Measurements from ENCODE around the gene ARGLU1.

DNA sequence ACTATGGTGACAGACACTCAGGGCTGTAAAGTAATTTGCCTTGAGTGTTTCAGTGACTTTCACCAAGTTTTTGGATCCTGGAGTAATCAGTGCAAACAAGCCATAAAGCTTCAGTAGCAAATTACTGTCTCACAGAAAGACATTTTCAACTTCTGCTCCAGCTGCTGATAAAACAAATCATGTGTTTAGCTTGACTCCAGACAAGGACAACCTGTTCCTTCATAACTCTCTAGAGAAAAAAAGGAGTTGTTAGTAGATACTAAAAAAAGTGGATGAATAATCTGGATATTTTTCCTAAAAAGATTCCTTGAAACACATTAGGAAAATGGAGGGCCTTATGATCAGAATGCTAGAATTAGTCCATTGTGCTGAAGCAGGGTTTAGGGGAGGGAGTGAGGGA, 9.4 kb downstream of the ARGLU1 start:
- no peak for TF ChIP-seq EP300 (IDR thresholded peaks at IDR 0.05)
- TF ChIP-seq, protein P1, sequence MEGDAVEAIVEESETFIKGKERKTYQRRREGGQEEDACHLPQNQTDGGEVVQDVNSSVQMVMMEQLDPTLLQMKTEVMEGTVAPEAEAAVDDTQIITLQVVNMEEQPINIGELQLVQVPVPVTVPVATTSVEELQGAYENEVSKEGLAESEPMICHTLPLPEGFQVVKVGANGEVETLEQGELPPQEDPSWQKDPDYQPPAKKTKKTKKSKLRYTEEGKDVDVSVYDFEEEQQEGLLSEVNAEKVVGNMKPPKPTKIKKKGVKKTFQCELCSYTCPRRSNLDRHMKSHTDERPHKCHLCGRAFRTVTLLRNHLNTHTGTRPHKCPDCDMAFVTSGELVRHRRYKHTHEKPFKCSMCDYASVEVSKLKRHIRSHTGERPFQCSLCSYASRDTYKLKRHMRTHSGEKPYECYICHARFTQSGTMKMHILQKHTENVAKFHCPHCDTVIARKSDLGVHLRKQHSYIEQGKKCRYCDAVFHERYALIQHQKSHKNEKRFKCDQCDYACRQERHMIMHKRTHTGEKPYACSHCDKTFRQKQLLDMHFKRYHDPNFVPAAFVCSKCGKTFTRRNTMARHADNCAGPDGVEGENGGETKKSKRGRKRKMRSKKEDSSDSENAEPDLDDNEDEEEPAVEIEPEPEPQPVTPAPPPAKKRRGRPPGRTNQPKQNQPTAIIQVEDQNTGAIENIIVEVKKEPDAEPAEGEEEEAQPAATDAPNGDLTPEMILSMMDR (IDR thresholded peaks at IDR 0.05) = no peak

Data from suprapubic skin (tissue), 3 donors.